ENCODE data around the gene LENG9.

Gene LENG9

GRCh38 chr19:54451997-54452396 is 11.6 kb downstream of the LENG9 start:
- no peaks in the 10 kb centered on the region for H3K27me3 ChIP-seq (ENCODE audit: insufficient read depth, low read length)
- H3K4me2 ChIP-seq (ENCODE audit: low read length) = no peak overlapping the region
- H3K4me1 ChIP-seq (ENCODE audit: insufficient read depth, low read length, severe bottlenecking) = peaks cover 28% of the 10 kb centered on the region
- TF ChIP-seq CTCF (IDR thresholded peaks at IDR 0.05; ENCODE audit: low read length) = no peak
- TF ChIP-seq EZH2 (IDR thresholded peaks at IDR 0.05; ENCODE audit: borderline replicate concordance, low read length) = no peak
- H3F3A ChIP-seq (ENCODE audit: insufficient read depth, low read length) = no peaks in the 10 kb centered on the region
- H3K79me2 ChIP-seq (ENCODE audit: insufficient read depth, low read length) = peaks cover 42% of the 10 kb centered on the region
- no peaks in the 10 kb centered on the region for H4K20me1 ChIP-seq (ENCODE audit: insufficient read depth, low read length)
- H3K9ac ChIP-seq (ENCODE audit: low read length) = no peak overlapping the region; the same call in 1 of the 2 replicates
- no peak overlapping the region for H3K27ac ChIP-seq (ENCODE audit: low read depth, low read length, poor library complexity, severe bottlenecking)
- H3K9me3 ChIP-seq (ENCODE audit: low read length) = no peaks in the 10 kb centered on the region
- peaks cover 69% of the 10 kb centered on the region for H3K36me3 ChIP-seq (ENCODE audit: insufficient read depth, low read length)
- H2AFZ ChIP-seq (ENCODE audit: low read length) = no peak overlapping the region
- H3K4me3 ChIP-seq (ENCODE audit: low read depth, low read length, poor library complexity, severe bottlenecking) = no peak overlapping the region
- no peaks in the 10 kb centered on the region for H3K9me2 ChIP-seq (ENCODE audit: low read depth, low read length)

GRCh38 chr19:54451331-54451871 is 12.2 kb downstream of the LENG9 start:
- H3K4me3 ChIP-seq (ENCODE audit: low read depth, low read length, poor library complexity, severe bottlenecking) = no peak overlapping the region
- H3K9ac ChIP-seq (ENCODE audit: low read length) = no peak overlapping the region; the same call in 1 of the 2 replicates

GRCh38 chr19:54449701-54450069 is 13.9 kb downstream of the LENG9 start:
- H3F3A ChIP-seq (ENCODE audit: insufficient read depth, low read length) = no peaks in the 10 kb centered on the region
- TF ChIP-seq CTCF (IDR thresholded peaks at IDR 0.05; ENCODE audit: low read length) (no peak), EZH2 (IDR thresholded peaks at IDR 0.05; ENCODE audit: borderline replicate concordance, low read length) (no peak)
- no peak overlapping the region for H2AFZ ChIP-seq (ENCODE audit: low read length)
- H3K27ac ChIP-seq (ENCODE audit: low read depth, low read length, poor library complexity, severe bottlenecking) = no peak overlapping the region
- H3K4me3 ChIP-seq (ENCODE audit: low read depth, low read length, poor library complexity, severe bottlenecking) = peak overlapping the region; percentile 79
- H3K9me3 ChIP-seq (ENCODE audit: low read length) = no peaks in the 10 kb centered on the region
- peaks cover 31% of the 10 kb centered on the region for H3K4me1 ChIP-seq (ENCODE audit: insufficient read depth, low read length, severe bottlenecking)
- no peaks in the 10 kb centered on the region for H3K9me2 ChIP-seq (ENCODE audit: low read depth, low read length)
- H3K27me3 ChIP-seq (ENCODE audit: insufficient read depth, low read length) = no peaks in the 10 kb centered on the region
- H4K20me1 ChIP-seq (ENCODE audit: insufficient read depth, low read length) = no peaks in the 10 kb centered on the region
- H3K79me2 ChIP-seq (ENCODE audit: insufficient read depth, low read length) = peaks cover 44% of the 10 kb centered on the region
- peak overlapping the region; percentile 87 for H3K9ac ChIP-seq (ENCODE audit: low read length)
- H3K4me2 ChIP-seq (ENCODE audit: low read length) = peak overlapping the region; percentile 96
- H3K36me3 ChIP-seq (ENCODE audit: insufficient read depth, low read length) = peaks cover 61% of the 10 kb centered on the region

More at GRCh38 chr19:54451331-54451871, 12.2 kb downstream of the LENG9 start:
- TF ChIP-seq CTCF (IDR thresholded peaks at IDR 0.05; ENCODE audit: low read length) (no peak), EZH2 (IDR thresholded peaks at IDR 0.05; ENCODE audit: borderline replicate concordance, low read length) (no peak)
- peak overlapping the region; percentile 96; the same call in 1 of the 2 replicates for H3K4me2 ChIP-seq (ENCODE audit: low read length)
- H2AFZ ChIP-seq (ENCODE audit: low read length) = no peak overlapping the region
- no peaks in the 10 kb centered on the region for H3K9me3 ChIP-seq (ENCODE audit: low read length)
- H3K27ac ChIP-seq (ENCODE audit: low read depth, low read length, poor library complexity, severe bottlenecking) = no peak overlapping the region
- H3K4me1 ChIP-seq (ENCODE audit: insufficient read depth, low read length, severe bottlenecking) = peaks cover 31% of the 10 kb centered on the region
- H4K20me1 ChIP-seq (ENCODE audit: insufficient read depth, low read length) = no peaks in the 10 kb centered on the region
- no peaks in the 10 kb centered on the region for H3K9me2 ChIP-seq (ENCODE audit: low read depth, low read length)
- H3K27me3 ChIP-seq (ENCODE audit: insufficient read depth, low read length) = no peaks in the 10 kb centered on the region
- peaks cover 65% of the 10 kb centered on the region for H3K36me3 ChIP-seq (ENCODE audit: insufficient read depth, low read length)
- peaks cover 44% of the 10 kb centered on the region for H3K79me2 ChIP-seq (ENCODE audit: insufficient read depth, low read length)
- H3F3A ChIP-seq (ENCODE audit: insufficient read depth, low read length) = no peaks in the 10 kb centered on the region

Data from OCI-LY1 (cell line).